GM19328 (cell line): ENCODE data around the gene HPGDS.
"Not testable (repeated sequence)": the region's sequence is repeated elsewhere in the genome, so short reads cannot be mapped to it uniquely, and the experiment has no call there.

ENCODE experiments used
- ATAC-seq: cut with Tn5 transposase; IDR thresholded peaks from one replicate; pipeline ENCODE4 v1.9.1; 2021; ENCODE audit warnings: mild to moderate bottlenecking, moderate library complexity; ENCODE audit not compliant: unreplicated experiment

Gene HPGDS

DNA sequence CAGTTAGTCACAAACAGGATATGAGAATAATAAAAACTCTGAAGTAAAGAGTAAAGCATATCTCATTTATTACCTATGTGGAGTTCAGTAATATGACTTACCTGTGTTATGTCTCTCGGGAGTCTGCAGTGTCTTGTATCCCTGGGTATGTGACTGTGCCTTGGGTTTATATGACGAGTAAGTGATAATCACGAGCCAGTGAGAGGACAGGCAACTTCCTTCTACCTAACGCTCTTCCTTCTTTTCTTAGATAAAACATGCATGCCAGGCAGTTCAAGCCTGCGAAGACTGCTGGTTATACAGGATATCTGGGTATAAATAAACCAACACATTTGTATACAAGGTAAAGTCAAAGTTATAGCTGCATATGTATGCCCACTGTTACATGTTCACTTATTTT is at the start of gene HPGDS:
Gene HPGDS (minus strand): TSS at position 143 of the 400 bp plus-strand sequence. CDS start 8,207 bp downstream, outside the sequence.
- ATAC-seq: no peak

DNA sequence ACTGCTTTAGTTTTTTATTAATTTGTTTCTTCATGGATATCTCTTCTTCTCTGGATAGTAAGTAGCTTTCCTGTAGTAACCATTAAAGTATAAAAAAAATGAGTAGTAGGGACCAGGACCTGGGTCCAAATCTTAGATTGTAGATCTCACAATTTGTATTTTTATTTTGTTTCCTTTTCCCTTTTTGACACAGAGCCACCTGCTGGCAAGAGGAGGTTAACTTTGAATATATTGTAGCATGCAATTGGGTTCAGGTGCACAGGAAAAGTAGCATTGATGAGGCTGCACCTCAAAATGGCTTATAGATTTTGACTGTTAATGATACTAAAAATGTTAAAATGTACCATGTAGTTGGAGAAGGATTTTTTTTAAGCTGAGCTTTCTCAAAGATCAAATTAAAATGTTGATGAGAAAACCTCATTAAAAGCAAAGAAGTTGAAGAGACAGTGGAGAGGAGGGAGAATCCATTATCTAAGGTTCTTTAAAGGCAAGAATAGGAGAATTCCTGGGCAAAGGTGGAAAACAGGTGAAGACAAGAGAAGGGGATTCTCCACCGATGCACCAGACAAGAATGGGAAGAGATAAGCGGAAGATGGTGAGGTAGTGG is 48.3 kb upstream of the HPGDS start:
- no peak for ATAC-seq

- no peak for ATAC-seq
These were observed 47.1 kb upstream of the HPGDS start for GRCh38 chr4:94389595-94390267.

GRCh38 chr4:94387965-94388364 is 45.3 kb upstream of the HPGDS start:
- ATAC-seq: not testable (repeated sequence)

DNA sequence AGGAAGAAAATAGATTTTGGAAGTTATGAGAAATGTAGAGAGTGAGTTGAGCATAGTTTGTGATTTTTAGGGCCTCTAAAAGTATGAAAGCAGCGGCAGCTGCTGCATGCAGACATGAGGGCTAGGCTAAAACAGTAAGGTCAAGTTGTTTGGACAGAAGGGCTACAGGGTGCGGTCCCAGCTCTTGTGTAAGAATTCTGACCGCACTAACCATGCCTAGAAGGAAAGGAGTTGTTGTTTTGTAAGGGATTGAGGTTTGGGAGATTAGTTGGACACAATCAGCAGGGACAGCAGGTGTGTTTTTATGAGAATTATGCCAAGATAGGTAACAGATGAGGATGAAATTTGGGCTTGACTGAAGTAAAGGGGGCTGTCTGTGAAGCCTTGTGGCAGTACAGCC is 42.8 kb upstream of the HPGDS start:
- not testable (repeated sequence) for ATAC-seq

GRCh38 chr4:94382891-94383290 is 40.3 kb upstream of the HPGDS start:
- ATAC-seq: not testable (repeated sequence)

GRCh38 chr4:94378047-94378446 is 35.4 kb upstream of the HPGDS start:
- ATAC-seq: no peak

DNA sequence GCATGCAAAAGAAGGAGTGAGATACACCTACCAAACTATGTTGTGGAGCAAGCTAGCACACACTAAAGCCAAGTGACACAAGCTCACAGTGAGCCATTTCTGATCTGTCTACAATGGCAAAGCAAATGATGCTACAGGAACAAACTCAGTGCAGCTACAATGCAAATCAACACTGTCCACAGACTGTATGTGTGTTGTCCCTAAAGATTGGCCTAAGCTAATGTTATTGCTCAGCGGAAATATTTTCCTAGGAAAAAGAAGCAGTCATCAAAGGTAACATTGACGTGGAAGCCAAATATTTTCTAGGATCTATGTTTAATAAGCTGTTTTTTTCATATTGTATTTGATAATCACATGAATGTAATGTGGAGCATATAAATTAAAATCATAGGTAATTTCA is 34.7 kb upstream of the HPGDS start:
- no peak for ATAC-seq

GRCh38 chr4:94375364-94375763 is 32.7 kb upstream of the HPGDS start:
- ATAC-seq: no peak

DNA sequence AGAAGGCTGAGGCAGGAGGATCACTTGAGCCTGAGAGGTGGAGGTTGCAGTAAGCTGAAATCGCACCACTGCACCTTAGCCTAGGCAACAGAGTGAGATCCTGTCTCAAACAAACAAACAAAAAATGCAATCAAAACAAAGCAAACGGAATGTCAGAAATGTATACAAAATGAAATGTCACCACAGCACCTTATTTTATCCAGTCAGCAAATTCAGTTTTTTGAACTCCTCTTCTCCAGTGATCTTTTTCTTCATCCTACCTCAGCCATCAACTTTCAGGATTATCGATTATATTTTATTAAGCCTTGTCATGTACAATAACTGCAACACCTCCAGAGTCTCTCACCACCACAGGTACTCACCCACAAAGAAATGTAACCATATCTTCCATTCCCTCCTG is 31.1 kb upstream of the HPGDS start:
- no peak for ATAC-seq

- no peak for ATAC-seq
These were observed 30.4 kb upstream of the HPGDS start for GRCh38 chr4:94372991-94373390.

DNA sequence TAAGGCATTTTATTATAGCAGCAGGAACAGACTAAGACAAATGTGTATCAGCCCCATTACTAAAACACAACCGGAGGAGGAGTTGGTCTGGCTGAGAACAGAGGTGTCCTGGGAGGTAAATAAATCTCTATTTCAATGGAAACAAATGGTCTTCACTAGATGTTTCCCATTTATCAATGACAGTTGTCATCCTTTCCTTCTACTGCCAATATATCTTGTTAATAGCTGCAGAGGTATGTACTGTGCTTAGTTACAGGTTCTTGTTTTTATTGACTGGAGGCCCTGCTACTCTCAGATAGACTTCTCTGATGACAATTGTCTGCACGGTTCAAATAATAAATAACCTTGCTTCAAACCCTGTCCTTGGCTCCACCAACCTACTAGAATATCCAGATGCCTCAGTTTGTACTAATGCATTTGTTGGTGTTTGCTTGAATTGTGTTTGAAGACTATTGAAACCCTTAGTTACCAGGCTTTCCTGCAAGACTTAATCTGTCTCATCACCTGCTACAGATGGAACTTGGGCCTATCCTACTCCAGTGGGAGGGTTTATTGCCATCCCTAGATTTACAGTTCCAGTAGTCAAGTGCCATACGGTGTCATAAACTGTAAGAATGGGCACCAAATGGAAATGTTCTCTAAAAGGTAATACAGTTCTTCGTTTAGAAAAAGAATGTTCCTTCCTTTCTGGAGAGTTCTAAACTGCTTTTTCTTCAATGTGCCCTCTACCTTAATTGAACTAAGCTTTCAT is 29.8 kb upstream of the HPGDS start:
- no peak for ATAC-seq

- no peak for ATAC-seq
These were observed 28.7 kb upstream of the HPGDS start for GRCh38 chr4:94371290-94371689.

DNA sequence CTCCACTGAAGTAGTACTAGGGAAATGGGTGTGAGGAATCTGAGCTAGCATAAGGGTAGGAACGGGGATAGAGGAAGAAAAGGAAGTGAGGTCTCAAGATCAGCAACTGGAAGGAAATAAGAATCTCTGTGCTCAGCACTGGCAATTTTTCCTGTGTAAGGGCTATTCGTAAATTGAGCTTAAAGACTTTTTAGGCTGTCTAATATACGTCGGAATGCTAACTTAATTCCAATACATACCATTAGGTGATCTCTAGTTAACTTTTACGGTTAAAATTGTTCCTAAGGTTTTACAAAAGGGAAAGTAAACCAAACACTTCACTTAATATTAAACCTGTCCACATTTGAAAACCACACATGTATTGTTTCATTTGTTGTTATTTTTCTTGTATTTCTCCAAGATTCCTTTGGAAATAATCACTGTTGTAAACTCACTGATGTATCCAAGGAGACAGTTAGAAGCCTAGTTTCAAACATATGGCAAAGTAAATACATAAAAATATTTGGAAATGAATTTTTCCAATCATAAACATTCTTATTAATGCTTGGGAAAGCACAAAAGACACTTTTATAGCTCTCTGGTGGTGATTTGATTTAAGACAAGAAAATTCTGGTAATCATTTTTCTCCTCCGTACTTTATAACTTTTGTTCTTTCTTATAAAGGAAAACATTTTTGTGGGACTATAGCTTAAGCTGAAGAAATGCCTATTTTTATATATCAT is 28.1 kb upstream of the HPGDS start:
- ATAC-seq: no peak

GRCh38 chr4:94369046-94369445 is 26.4 kb upstream of the HPGDS start:
- no peak for ATAC-seq

- ATAC-seq: no peak
These were observed 25.8 kb upstream of the HPGDS start for GRCh38 chr4:94368459-94368858.

DNA sequence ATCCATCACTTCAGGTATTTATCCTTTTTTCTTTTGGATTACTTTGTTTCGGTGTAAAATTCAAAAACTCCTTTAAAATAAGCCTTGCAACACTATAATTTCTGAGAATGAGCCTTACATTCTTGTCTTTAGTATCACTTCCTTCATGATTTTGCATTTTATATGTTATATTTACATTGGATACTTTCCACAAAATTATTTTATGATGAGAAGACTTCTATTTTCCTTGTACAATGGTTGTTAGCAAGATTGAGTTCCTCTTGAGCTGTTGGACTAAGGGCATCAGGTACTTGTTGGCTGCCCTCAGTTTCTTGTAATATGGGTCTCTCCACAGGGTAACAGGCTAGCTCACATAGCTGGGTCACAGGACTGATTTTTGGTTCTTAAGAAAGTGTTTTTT is 22.7 kb upstream of the HPGDS start:
- no peak for ATAC-seq

- ATAC-seq: no peak
These were observed 21.9 kb upstream of the HPGDS start for GRCh38 chr4:94364527-94364926.

GRCh38 chr4:94363136-94363655 is 20.6 kb upstream of the HPGDS start:
- ATAC-seq: no peak

DNA sequence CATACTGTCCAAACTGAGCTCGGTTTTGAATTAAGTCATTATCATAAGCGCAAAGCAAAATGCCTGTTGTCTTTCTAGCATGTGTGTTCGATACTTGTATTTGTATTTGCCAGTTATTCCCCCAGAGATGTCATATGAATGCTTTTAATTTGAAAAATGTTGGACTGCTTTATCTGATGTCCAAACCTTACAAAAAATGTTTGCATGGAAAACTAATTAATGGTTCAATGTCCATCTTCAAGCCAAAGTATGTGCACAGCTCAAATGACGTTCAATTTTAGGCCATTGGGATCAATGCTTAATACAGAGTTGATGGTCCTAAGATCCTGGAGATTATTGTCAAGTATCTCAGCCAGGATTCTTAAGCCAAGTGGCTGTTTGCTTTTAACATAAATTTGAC is 17.2 kb upstream of the HPGDS start:
- ATAC-seq: no peak

DNA sequence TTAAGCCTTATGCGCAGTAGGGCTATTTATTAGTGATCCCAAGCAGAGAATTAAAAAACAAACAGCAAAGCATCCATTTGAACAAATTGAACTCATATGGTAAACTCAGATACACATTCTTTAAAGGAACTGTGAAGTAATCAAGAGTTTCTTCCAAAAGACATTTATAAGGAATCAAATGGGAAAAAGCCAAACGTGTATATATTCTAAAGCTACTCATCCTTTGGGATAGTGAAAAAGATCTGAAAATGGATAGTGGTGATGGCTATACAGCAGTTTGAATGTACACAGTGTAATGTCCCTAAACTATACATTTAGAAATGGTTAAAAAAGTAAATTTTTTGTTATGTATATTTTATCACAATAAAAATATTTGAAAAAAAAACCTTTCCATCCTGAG is 16.6 kb upstream of the HPGDS start:
- no peak for ATAC-seq
